Rectal smooth muscle tissue (tissue), 1 donor: ENCODE measurements around the gene RFX1.
A peak's percentile ranks its signal among the peaks of the same experiment; 100 is the strongest.
"Not testable (repeated sequence)": the region's sequence is repeated elsewhere in the genome, so short reads cannot be mapped to it uniquely, and the experiment has no call there.

ENCODE experiments used
- H3K27ac ChIP-seq: one replicate; pipeline ENCODE4 v1.7.0; 2013; ENCODE audit warnings: low read depth, low read length, inconsistent platforms
- H3K27me3 ChIP-seq: one replicate; pipeline ENCODE4 v1.7.0; 2013; ENCODE audit warnings: low read length; ENCODE audit not compliant: control insufficient read depth, insufficient read depth
- H3K36me3 ChIP-seq: one replicate; pipeline ENCODE4 v1.7.0; 2013; ENCODE audit warnings: low read length; ENCODE audit not compliant: control insufficient read depth, insufficient read depth
- H3K4me1 ChIP-seq: one replicate; pipeline ENCODE4 v1.7.0; 2013; ENCODE audit warnings: low read length; ENCODE audit not compliant: control insufficient read depth, insufficient read depth
- H3K4me3 ChIP-seq: one replicate; pipeline ENCODE4 v1.7.0; 2013; ENCODE audit warnings: low read length
- H3K9ac ChIP-seq: one replicate; pipeline ENCODE4 v1.7.0; 2013; ENCODE audit warnings: low read length

Gene RFX1

DNA sequence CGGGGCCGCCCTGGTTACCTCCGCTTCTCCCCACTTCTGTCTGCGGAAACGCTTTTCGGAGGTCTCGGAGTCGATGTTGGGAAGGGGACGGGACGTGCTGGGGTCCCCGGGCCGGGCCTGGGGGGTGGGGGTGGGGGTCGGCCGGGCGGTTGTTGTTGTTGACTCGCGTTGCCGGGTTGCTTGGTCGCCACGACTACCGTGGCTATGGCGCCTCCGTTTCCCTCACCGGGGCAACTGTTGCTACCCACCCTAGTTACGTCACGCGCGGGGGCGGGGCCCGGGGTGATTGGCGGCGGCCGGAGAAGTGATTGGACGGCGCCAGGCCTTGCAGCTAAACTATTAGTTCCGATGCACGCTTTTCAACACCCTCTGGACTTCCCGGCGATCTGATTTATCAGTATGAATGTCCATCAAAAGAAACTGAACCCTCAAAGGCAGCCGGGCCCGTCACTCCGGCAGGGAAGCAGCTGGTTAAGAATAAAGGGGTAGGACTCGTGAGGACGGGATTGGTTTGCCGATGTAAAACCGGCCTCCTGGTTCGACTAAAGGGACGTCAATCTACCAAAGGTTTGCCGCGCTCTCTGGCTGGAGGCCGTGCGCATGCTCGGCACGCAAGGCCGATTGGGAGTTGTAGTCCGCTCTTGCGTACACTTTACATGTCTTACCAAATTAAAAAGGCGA, at the start of gene RFX1:
TSS of gene RFX1 (minus strand) at position 236 of the 681 bp plus-strand sequence. CDS start 12,477 bp downstream, outside the sequence.
- H3K4me3 ChIP-seq, result peak within 1 kb of the TSS; percentile 93
- peaks cover 2% of the 10 kb centered on the region for H3K4me1 ChIP-seq
- no peaks in the 10 kb centered on the region for H3K36me3 ChIP-seq
- peak within 1 kb of the TSS; percentile 99 for H3K27ac ChIP-seq
- peak within 1 kb of the TSS; percentile 98 for H3K9ac ChIP-seq
- H3K27me3 ChIP-seq, result no peaks in the 10 kb centered on the region

DNA sequence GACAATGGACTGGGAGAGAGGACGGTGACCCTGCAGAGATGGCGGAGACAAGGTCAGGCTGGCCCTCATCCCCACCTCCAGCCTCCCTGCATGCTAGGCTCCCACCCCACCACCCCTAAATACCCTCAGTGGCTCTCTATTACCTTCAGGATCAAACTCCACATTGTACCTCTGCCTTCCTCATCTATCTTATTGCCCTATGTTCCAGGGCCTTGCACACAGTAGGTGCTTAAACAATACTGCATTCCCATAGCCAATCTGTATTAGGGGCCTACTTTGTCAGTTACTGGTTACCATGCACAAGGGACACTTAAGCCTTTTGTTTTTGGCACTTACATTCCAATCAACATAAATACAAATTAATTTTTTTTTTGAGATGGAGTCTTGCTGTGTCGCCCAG, 49.3 kb upstream of the RFX1 start:
- peaks cover 2% of the 10 kb centered on the region for H3K36me3 ChIP-seq
- H3K9ac ChIP-seq, result no peak overlapping the region
- no peaks in the 10 kb centered on the region for H3K4me1 ChIP-seq
- H3K27ac ChIP-seq, result no peak overlapping the region
- H3K4me3 ChIP-seq, result no peak overlapping the region
- H3K27me3 ChIP-seq, result peaks cover 13% of the 10 kb centered on the region

DNA sequence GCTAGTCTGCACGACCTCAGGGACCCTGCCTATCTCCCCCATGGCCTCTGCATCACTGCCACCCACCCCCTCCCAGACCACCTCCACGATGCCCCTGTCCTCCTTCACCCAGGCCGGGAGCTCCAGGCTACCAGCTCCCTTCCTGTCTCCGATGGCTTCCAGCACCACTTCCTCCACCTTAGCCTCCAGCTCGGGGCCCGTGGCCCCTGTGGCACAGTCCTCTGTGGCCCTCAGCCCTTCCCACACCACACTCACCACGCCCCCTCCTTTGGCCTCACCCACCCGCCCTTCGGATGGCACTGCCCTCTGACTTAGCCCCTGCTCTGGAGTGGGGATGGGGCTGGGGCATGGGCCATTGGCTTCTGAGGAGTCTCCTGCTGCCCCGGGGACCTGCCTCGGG, 48.6 kb upstream of the RFX1 start:
- no peak overlapping the region for H3K9ac ChIP-seq
- no peak overlapping the region for H3K27ac ChIP-seq
- H3K27me3 ChIP-seq, result peaks cover 13% of the 10 kb centered on the region
- H3K4me1 ChIP-seq, result no peaks in the 10 kb centered on the region
- no peak overlapping the region for H3K4me3 ChIP-seq
- H3K36me3 ChIP-seq, result peaks cover 2% of the 10 kb centered on the region

DNA sequence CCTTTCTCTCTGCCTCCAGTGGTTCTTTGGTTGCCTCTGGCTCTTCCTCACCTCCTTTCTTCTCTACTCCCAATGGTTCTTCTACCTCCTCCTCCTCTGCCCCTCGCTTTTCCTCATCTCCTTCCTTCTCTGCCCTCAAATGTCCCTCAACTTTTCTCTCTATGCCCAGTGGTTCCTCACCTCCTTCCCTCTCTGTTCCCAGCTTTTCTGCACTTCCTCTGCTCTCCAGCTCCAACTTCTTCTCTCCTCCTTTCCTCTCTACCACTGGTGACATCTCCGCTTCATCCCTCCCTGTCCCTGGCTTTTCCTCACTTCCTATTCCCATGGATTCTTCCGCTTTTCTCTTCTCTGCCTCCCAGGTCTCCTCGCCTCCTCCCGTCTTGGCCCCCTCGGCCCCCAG, 48.0 kb upstream of the RFX1 start:
- Histone ChIP-seq H3K27ac (no peak overlapping the region), H3K36me3 (peaks cover 2% of the 10 kb centered on the region), H3K9ac (no peak overlapping the region), H3K27me3 (peaks cover 8% of the 10 kb centered on the region), H3K4me1 (no peaks in the 10 kb centered on the region), H3K4me3 (no peak overlapping the region)

DNA sequence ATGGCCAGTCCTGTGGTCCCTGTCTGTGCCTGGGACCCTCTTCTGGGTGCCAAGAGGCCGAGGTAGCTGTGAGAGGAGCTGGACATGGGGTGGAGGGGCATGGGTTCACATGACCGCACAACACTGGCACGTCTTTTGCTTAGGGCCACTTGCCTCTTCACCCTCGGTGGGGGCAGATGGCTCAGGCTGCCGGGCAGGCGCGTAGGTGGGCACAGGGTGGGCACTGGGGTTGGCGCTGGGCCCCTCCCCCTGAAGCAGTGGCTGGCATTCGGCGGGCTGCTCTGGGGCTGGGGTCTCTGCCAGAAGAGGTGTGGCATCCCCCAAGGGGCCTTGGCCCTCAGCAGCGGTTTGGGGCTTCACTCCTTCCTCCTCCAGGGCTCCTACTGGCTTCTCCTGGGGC, 47.4 kb upstream of the RFX1 start:
- Histone ChIP-seq H3K27me3 (peaks cover 2% of the 10 kb centered on the region), H3K4me1 (no peaks in the 10 kb centered on the region), H3K27ac (no peak overlapping the region), H3K9ac (no peak overlapping the region), H3K4me3 (no peak overlapping the region), H3K36me3 (peaks cover 2% of the 10 kb centered on the region)

DNA sequence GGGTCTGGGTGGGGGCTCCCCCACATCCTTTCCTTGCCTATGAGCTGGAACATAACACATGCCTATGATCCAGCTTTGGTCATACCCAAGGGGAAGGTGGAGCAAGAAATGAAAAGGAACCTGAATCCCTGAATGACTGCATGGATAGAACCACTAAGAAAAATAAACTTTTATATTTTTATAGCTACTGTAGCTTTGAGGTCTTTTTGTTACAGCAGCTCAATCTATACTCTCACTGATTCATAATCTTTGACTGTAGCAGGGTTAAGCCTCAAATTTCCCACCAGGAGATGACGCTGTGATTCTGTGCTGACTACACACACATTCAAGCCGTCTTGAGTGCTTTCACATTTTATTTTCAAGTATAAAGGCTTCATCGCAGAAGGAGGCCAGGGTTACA, 46.9 kb upstream of the RFX1 start:
- H3K9ac ChIP-seq, result no peak overlapping the region
- H3K27me3 ChIP-seq, result no peaks in the 10 kb centered on the region
- H3K4me3 ChIP-seq, result no peak overlapping the region
- no peaks in the 10 kb centered on the region for H3K4me1 ChIP-seq
- peaks cover 2% of the 10 kb centered on the region for H3K36me3 ChIP-seq
- H3K27ac ChIP-seq, result no peak overlapping the region

DNA sequence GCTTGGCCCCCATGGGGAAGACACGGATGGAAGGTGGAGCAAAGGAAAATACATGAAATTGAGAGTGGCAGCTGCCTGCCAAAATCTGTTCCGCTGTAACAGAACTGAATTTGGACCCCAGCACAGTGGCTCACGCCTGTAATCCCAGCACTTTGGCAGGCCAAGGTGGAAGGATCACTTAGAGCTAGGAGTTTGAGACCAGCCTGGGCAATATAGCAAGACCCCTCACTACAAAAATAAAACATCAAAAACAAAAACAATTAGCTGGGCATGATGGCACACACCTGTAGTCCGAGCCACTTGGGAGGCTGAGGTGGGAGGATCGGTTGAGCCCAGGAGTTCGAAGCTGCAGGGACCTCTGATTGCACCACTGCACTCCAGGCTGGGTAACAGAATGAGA, 46.4 kb upstream of the RFX1 start:
- Histone ChIP-seq H3K27me3 (no peaks in the 10 kb centered on the region), H3K4me1 (no peaks in the 10 kb centered on the region), H3K9ac (no peak overlapping the region), H3K4me3 (no peak overlapping the region), H3K27ac (no peak overlapping the region), H3K36me3 (peaks cover 2% of the 10 kb centered on the region)

DNA sequence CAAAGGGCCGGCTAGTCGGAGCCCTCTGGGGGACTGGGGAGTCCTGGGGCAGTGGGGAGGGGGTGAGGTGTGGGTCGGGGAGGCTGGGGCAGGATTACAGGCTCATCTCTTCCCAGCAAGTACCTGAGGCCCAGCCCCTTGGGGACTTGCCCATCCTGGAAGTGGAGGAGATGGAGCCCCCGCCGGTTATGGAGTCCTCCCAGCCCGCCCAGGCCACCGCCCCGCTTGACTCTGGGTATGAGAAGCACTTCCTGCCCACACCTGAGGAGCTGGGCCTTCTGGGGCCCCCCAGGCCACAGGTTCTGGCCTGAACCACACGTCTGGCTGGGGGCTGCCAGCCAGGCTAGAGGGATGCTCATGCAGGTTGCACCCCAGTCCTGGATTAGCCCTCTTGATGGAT, 45.9 kb upstream of the RFX1 start:
- H3K4me1 ChIP-seq, result no peaks in the 10 kb centered on the region
- no peak overlapping the region for H3K4me3 ChIP-seq
- no peak overlapping the region for H3K27ac ChIP-seq
- peaks cover 2% of the 10 kb centered on the region for H3K36me3 ChIP-seq
- H3K9ac ChIP-seq, result no peak overlapping the region
- H3K27me3 ChIP-seq, result no peaks in the 10 kb centered on the region

DNA sequence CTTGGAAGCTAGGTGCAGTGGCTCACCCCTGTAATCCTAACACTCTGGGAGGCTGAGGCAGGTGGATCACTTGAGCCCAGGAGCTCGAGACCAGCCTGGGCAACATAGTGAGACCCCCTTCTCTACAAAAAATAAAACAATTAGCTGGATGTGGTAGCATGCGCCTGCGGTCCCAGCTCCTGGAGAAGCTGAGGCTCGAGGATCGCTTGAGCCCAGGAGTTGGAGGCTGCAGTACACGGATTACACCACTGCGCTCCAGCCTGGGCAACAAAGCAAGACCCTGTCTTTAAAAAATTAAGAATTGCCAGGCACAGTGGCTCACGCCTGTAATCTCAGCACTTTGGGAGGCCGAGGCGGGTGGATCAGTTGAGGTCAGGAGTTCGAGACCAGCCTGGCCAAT, 44.8 kb upstream of the RFX1 start:
- not testable (repeated sequence) for H3K36me3 ChIP-seq, H3K4me3 ChIP-seq, H3K27me3 ChIP-seq, H3K27ac ChIP-seq, H3K4me1 ChIP-seq, H3K9ac ChIP-seq

DNA sequence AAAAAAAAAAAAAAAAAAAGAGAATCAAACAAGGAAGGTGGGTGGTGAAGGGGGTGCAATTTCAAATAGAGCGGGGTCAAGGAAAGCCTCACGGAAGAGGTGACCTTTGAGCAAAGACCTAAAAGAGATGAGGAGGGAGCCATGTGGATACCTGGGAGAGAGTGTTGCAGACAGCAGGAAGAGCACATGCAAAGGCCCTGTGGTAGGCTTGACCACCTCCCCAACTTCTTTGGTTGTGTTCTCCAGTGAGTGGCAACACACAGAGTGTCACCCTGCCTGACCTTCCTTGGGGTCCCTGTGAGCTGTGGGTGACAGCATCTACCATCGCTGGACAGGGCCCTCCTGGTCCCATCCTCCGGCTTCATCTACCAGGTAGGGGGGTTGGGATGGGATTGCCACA, 44.4 kb upstream of the RFX1 start:
- H3K4me3 ChIP-seq, result no peak overlapping the region
- H3K4me1 ChIP-seq, result no peaks in the 10 kb centered on the region
- H3K9ac ChIP-seq, result no peak overlapping the region
- H3K27ac ChIP-seq, result no peak overlapping the region
- H3K36me3 ChIP-seq, result peaks cover 2% of the 10 kb centered on the region
- H3K27me3 ChIP-seq, result no peaks in the 10 kb centered on the region

DNA sequence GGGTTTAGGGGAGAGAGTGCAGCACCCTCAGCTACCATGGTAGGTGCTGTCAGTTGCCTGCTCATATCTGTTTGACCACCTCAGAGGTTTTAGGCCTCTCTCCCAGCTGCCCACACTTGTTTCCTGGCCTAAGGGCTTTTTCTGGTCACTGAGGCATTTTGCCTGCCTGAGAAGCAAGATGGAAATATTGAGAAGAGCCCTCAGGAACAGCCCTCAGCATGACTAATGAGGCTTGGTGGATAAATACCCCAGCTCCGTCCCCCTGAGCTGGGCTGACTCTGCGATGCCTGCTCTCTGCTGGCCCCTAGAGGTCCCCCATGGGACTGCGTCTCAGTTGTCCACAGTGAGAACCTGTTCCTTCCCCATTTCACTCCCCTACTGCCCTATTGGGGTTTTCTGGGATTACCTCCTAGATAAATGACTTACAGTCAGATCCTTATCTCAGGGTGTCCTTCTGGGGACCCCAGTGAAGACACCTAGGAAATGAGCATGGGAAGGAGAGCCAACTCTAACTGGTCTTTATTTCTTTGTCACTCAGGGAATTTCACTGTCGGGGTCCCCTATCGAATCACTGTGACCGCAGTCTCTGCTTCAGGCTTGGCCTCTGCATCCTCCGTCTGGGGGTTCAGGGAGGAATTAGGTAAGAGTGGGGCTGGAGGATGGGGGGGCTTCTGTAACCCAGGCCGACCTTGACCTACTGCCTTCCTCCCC, 42.5 kb upstream of the RFX1 start:
- no peaks in the 10 kb centered on the region for H3K27me3 ChIP-seq
- H3K4me3 ChIP-seq, result no peak overlapping the region
- no peak overlapping the region for H3K9ac ChIP-seq
- peaks cover 2% of the 10 kb centered on the region for H3K36me3 ChIP-seq
- no peak overlapping the region for H3K27ac ChIP-seq
- H3K4me1 ChIP-seq, result no peaks in the 10 kb centered on the region

DNA sequence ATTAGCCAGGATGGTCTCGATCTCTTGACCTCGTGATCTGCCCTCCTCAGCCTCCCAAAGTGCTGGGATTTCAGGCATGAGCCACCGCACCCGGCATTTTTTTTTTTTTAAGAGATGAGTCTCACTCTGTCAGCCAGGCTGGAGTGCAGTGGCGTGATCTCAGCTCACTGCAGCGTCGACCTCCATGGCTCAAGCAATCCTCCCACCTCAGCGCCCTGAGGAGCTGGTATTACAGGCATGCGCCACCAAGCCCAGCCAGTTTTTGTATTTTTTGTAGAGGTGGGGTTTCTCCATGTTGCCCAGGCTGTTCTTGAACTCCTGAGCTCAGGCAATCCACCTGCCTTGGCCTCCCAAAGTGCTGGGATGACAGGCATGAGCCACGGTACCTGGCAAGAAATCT, 41.7 kb upstream of the RFX1 start:
- H3K4me1 ChIP-seq, H3K36me3 ChIP-seq, H3K4me3 ChIP-seq, H3K9ac ChIP-seq, H3K27me3 ChIP-seq, H3K27ac ChIP-seq: not testable (repeated sequence)
